Heart right ventricle (tissue), 16 donors: ENCODE data around the gene DOCK4. TPM values are rescaled to one million over a fixed set of nuclear protein-coding genes. Genes with fewer than 3 reads are reported as not detected.

Experiments used
- ATAC-seq, 8 donors: fragments of 200-7000 bp; cut with Tn5 transposase; one replicate each; pipeline ENCODE4 v1.9.1; 2020; ENCODE audit warnings: mild to moderate bottlenecking in 8 of 8, moderate library complexity in 8 of 8, moderate number of reproducible peaks in 1 of 8
- DNase-seq, 2 donors: peaks; one replicate each; pipeline ENCODE4 v3.0.0-alpha.2; 2020
- H3K27ac ChIP-seq, 10 donors: fragments of 200-600 bp; sonication (generic) in 2 of 10; one replicate each; pipeline versions ENCODE4 v1.5.0 to v1.8.0; 2020 to 2022; ENCODE audit warnings: mild to moderate bottlenecking in 3 of 10
- H3K27me3 ChIP-seq, 7 donors: fragments of 200-600 bp; one replicate each; pipeline ENCODE4 v1.8.0; 2021 to 2022; ENCODE audit warnings: mild to moderate bottlenecking in 2 of 7
- H3K36me3 ChIP-seq, 9 donors: fragments of 200-600 bp; sonication (generic) in 1 of 9; one replicate each; pipeline versions ENCODE4 v1.5.0 to v1.8.0; 2020 to 2022; ENCODE audit warnings: mild to moderate bottlenecking in 2 of 9
- H3K4me1 ChIP-seq, 9 donors: fragments of 200-600 bp; sonication (generic) in 1 of 9; one replicate each; pipeline versions ENCODE4 v1.5.0 to v1.8.0; 2020 to 2022; ENCODE audit warnings: mild to moderate bottlenecking in 4 of 9
- H3K4me3 ChIP-seq, 10 donors: fragments of 200-600 bp; sonication (generic) in 2 of 10; one replicate each; pipeline versions ENCODE4 v1.5.0 to v1.8.0; 2020 to 2022; ENCODE audit warnings: mild to moderate bottlenecking in 7 of 10, moderate library complexity in 2 of 10
- H3K9me3 ChIP-seq, 11 donors: fragments of 200-600 bp in 10 of 11; sonication (generic) in 2 of 11; one replicate each; pipeline versions ENCODE4 v1.5.0 to v1.8.0; 2013 to 2022; ENCODE audit warnings: mild to moderate bottlenecking in 2 of 11, control low read depth in 1 of 11, moderate library complexity in 1 of 11
- CTCF ChIP-seq, 9 donors: fragments of 200-600 bp; sonication (generic) in 2 of 9; IDR thresholded peaks; one replicate each; pipeline versions ENCODE4 v1.5.0 to v1.8.0; 2021 to 2022; ENCODE audit warnings: antibody characterized with exemption in 9 of 9, mild to moderate bottlenecking in 5 of 9, moderate library complexity in 1 of 9
- WGBS, 2 donors: extraction: QIAGEN DNeasy Blood & Tissue Kit; methylation state at CpG; one replicate each; pipeline ENCODE4 v1.1.7; 2013; ENCODE audit warnings: inconsistent platforms in 1 of 2; 5-methylcytosine and 5-hydroxymethylcytosine counted together
- intact Hi-C, 10 donors: fragments of 100-400 bp; cut with DNase I; formaldehyde crosslinking; loops; one replicate each; pipeline versions ENCODE4 v1.11.1 to v1.14.2; 2022
- polyA plus RNA-seq, 2 donors: library from polyadenylated mRNA; stranded (reverse); fragments of 200-250 nt; gene quantifications; one replicate each; pipeline ENCODE4 v1.2.3, GENCODE V29; 2013
- total RNA-seq, 10 donors: library from RNA; stranded (reverse); fragmentation: NEBNext Ultra II Directional in 3 of 10; extraction: Animal tissue kit (Norgen Biotek cat#: 25700) in 3 of 10; gene quantifications; one replicate each; pipeline versions ENCODE4 v1.2.1 to v1.2.4, GENCODE V29; 2021 to 2023
- donor health status: Arrhythmogenic right ventricular cardiomyopathy.
- donor health status: ischemic (EF 13 %, LVEDD 7.1; RV severe dilation, severe dysfunction).
- donor health status: healthy with polysubstance abuse.
- donor health status: DM: no; HTN: yes; CAD: no.
- donor health status: DM: no; HTN: no; CAD: no.
- donor health status: ischemic (EF 25% LVEDD 6.9; RV normal size, moderate dysfunction).
- donor health status: ischemic (EF 25% LVEDD 5.7; RV mildly dilated, moderate dysfunction).
- donor health status: healthy.
- donor health status: DM: yes; HTN: yes; CAD: no.
- donor health status: Ischemic cardiomyopathy.
- donor health status: ischemic (EF 35%, LVEDD 5.7; RV mildly dilated, moderate dysfunction).
- donor health status: nonischemic (EF 11% LVEDD 7.7; RV severe dilation, severe dysfunction).
- donor health status: DM: yes; HTN: yes; CAD: no.
- donor health status: PGD.
- donor health status: ischemic (EF 29% LVEDD 5.4; RV normal size, mild dysfunction).
- donor health status: nonischemic (EF 23%, LVEDD 6.1; RV moderate dilation, normal function).

The DOCK4 gene
- total and polyA plus RNA-seq, 12 donors: 2.6 to 26.8 (median 14.7) TPM

GRCh38 chr7:112058686-112059085, 147.5 kb downstream of the DOCK4 start:
- DNase-seq: no peak
- intact Hi-C loops: no loop called here
- WGBS, 2 donors: 74 to 78% methylated on average over 1 of the region's 1 CpG

GRCh38 chr7:112056409-112056808, 149.8 kb downstream of the DOCK4 start:
- WGBS, 2 donors: 76 to 78% methylated on average over 2 of the region's 2 CpGs
- Histone ChIP-seq H3K27ac (no peak overlapping the region), H3K27me3 (no peaks in the 10 kb centered on the region), H3K9me3 (no peaks in the 10 kb centered on the region), H3K4me3 (no peak overlapping the region), H3K4me1 (peaks cover 0 to 34% (median 18%) of the 10 kb centered on the region in 9 donors), H3K36me3 (no peaks in the 10 kb centered on the region)
- intact Hi-C loops: no loop called here
- ATAC-seq (no peak), DNase-seq (no peak)
- no peak for TF ChIP-seq CTCF (IDR thresholded peaks at IDR 0.05)

More at GRCh38 chr7:112058686-112059085, 147.5 kb downstream of the DOCK4 start:
- Histone ChIP-seq H3K36me3 (no peaks in the 10 kb centered on the region), H3K27me3 (no peaks in the 10 kb centered on the region), H3K27ac (no peak overlapping the region), H3K9me3 (no peaks in the 10 kb centered on the region), H3K4me1 (peaks cover 0 to 26% (median 12%) of the 10 kb centered on the region in 9 donors), H3K4me3 (no peak overlapping the region)
- TF ChIP-seq CTCF (IDR thresholded peaks at IDR 0.05): no peak
- peak in 2 of 8 donors; percentile 42 to 52 for ATAC-seq

- no peak for TF ChIP-seq CTCF (IDR thresholded peaks at IDR 0.05)
- ATAC-seq (no peak), DNase-seq (no peak)
- Histone ChIP-seq H3K36me3 (no peaks in the 10 kb centered on the region), H3K9me3 (no peaks in the 10 kb centered on the region), H3K4me3 (no peak overlapping the region), H3K4me1 (peaks cover 0 to 36% (median 23%) of the 10 kb centered on the region in 9 donors), H3K27ac (no peak overlapping the region), H3K27me3 (no peaks in the 10 kb centered on the region)
- intact Hi-C loops: no loop called here
- WGBS, 2 donors: 96 to 98% methylated on average over 5 of the region's 5 CpGs
Measured at GRCh38 chr7:112053737-112054069, 152.5 kb downstream of the DOCK4 start.

- DNase-seq: no peak
- ATAC-seq: no peak
- H3K9me3 ChIP-seq: no peaks in the 10 kb centered on the region
- WGBS, 2 donors: 95 to 100% methylated on average over 1 of the region's 1 CpG
- intact Hi-C loops: no loop called here
- H3K4me1 ChIP-seq: peaks cover 0 to 32% (median 22%) of the 10 kb centered on the region in 9 donors
- no peak overlapping the region for H3K4me3 ChIP-seq
- H3K27ac ChIP-seq: no peak overlapping the region
- H3K36me3 ChIP-seq: no peaks in the 10 kb centered on the region
- no peaks in the 10 kb centered on the region for H3K27me3 ChIP-seq
- no peak for TF ChIP-seq CTCF (IDR thresholded peaks at IDR 0.05)
Measured at GRCh38 chr7:112052993-112053736, 153.0 kb downstream of the DOCK4 start.
